Keratinocyte (primary cell): ENCODE measurements around the gene CASQ1. TPM values are rescaled to one million over a fixed set of nuclear protein-coding genes. Genes with fewer than 3 reads are reported as not detected.

Source experiments
- DNase-seq: peaks from one replicate; pipeline ENCODE4 v3.0.0-alpha.2; 2011; ENCODE audit warnings: low read depth, missing footprints, low spot score
- FAIRE-seq: peaks from 2 replicates; lab custom pipeline; 2011; peaks lifted over from hg19 to GRCh38; lab: Jason Lieb, UNC
- H2AFZ ChIP-seq: 2 replicates; pipeline ENCODE4 v1.6.0; 2012; ENCODE audit warnings: low read length, control low read depth, inconsistent platforms; ENCODE audit not compliant: control insufficient read depth
- H3K27ac ChIP-seq: 2 replicates; pipeline ENCODE4 v1.5.1; 2011; ENCODE audit warnings: low read length; ENCODE audit not compliant: control insufficient read depth, insufficient read depth
- H3K27me3 ChIP-seq: 3 replicates; pipeline ENCODE4 v1.6.0; 2011; ENCODE audit warnings: low read length; ENCODE audit not compliant: control insufficient read depth, insufficient read depth; ENCODE audit errors: extremely low read depth
- H3K36me3 ChIP-seq, 2 experiments: 2 replicates in 1 of 2; 3 replicates in 1 of 2; pipeline ENCODE4 v1.5.1; 2011; ENCODE audit warnings: low read length in 2 of 2, mild to moderate bottlenecking in 1 of 2; ENCODE audit not compliant: control insufficient read depth in 2 of 2, insufficient read depth in 2 of 2; ENCODE audit errors: extremely low read depth in 1 of 2
- H3K4me1 ChIP-seq: 3 replicates; pipeline ENCODE4 v1.5.1; 2011; ENCODE audit warnings: low read length; ENCODE audit not compliant: control insufficient read depth, insufficient read depth; ENCODE audit errors: extremely low read depth
- H3K4me2 ChIP-seq: 3 replicates; pipeline ENCODE4 v1.6.0; 2011; ENCODE audit warnings: low read depth, low read length; ENCODE audit not compliant: control insufficient read depth, insufficient read depth; ENCODE audit errors: extremely low read depth
- H3K4me3 ChIP-seq, 3 experiments: fragments of 200-600 bp in 1 of 3; sonication (generic) in 1 of 3; 2 replicates in 2 of 3; 3 replicates in 1 of 3; pipeline ENCODE4 v1.5.1; 2011 to 2016; ENCODE audit warnings: low read length in 3 of 3, mild to moderate bottlenecking in 3 of 3, control low read depth in 2 of 3, inconsistent platforms in 1 of 3, low read depth in 1 of 3, mixed read lengths in 1 of 3, mixed run types in 1 of 3, moderate library complexity in 1 of 3; ENCODE audit not compliant: control insufficient read depth in 2 of 3, insufficient read depth in 2 of 3; ENCODE audit errors: extremely low read depth in 1 of 3
- H3K79me2 ChIP-seq: 2 replicates; pipeline ENCODE4 v1.6.0; 2012; ENCODE audit warnings: low read length; ENCODE audit not compliant: control insufficient read depth, insufficient read depth
- H3K9ac ChIP-seq: 3 replicates; pipeline ENCODE4 v1.6.0; 2011; ENCODE audit warnings: low read length; ENCODE audit not compliant: control insufficient read depth, insufficient read depth; ENCODE audit errors: extremely low read depth
- H3K9me1 ChIP-seq: 3 replicates; pipeline ENCODE4 v1.6.0; 2011; ENCODE audit warnings: low read length; ENCODE audit not compliant: control insufficient read depth, insufficient read depth; ENCODE audit errors: extremely low read depth
- H3K9me3 ChIP-seq: 2 replicates; pipeline ENCODE4 v1.5.1; 2012; ENCODE audit warnings: low read depth, low read length; ENCODE audit not compliant: control insufficient read depth
- H4K20me1 ChIP-seq: 3 replicates; pipeline ENCODE4 v1.6.0; 2011; ENCODE audit warnings: low read length; ENCODE audit not compliant: control insufficient read depth, insufficient read depth; ENCODE audit errors: extremely low read depth
- EZH2 ChIP-seq: IDR thresholded peaks from one replicate; pipeline ENCODE4 v1.6.1; 2012; ENCODE audit warnings: inconsistent platforms, mild to moderate bottlenecking, low read length, moderate library complexity
- dilution Hi-C: fragments of 300-500 bp; cut with MboI; formaldehyde crosslinking; loops from one replicate; pipeline ENCODE4 v1.7.0; 2020; ENCODE audit warnings: low sequenced_read_pairs; ENCODE audit not compliant: extremely low pct_ligation_motif_present
- polyA plus RNA-seq, 5 experiments: library from polyadenylated mRNA; depleted of rRNA in 3 of 5; stranded (reverse) in 3 of 5; stranded (forward) in 1 of 5; unstranded in 1 of 5; fragments of >200 nt; gene quantifications; 1 replicate in 1 of 5; 2 replicates in 3 of 5; 3 replicates in 1 of 5; pipeline versions ENCODE4 v1.2.1 to v1.2.3, GENCODE V29; 2011 to 2012; ENCODE audit warnings: missing spikeins in 2 of 5, low read depth in 1 of 5, low replicate concordance in 1 of 5
- TF ChIP-seq, protein P1 (sequence below), 3 experiments: IDR thresholded peaks in 1 of 3; conservative IDR thresholded peaks in 1 of 3; optimal IDR thresholded peaks in 1 of 3; 2 replicates in 2 of 3; 3 replicates in 1 of 3; pipeline versions ENCODE3 to v1.5.1; 2011; ENCODE audit warnings: low read length in 3 of 3, mild to moderate bottlenecking in 3 of 3, moderate library complexity in 2 of 3, control low read depth in 1 of 3, inconsistent platforms in 1 of 3; ENCODE audit not compliant: insufficient read depth in 2 of 3; ENCODE audit errors: extremely low read depth in 1 of 3

The CASQ1 gene
- polyA plus RNA-seq, 1 donor (not counting 4 experiments of a cell fraction or from before 2014, with no cell fraction given) = not detected

- dilution Hi-C loops = no loop called here
- Histone ChIP-seq H3K4me3 (no peak overlapping the region), H3K9me1 (no peaks in the 10 kb centered on the region), H3K79me2 (peaks cover 54% of the 10 kb centered on the region), H2AFZ (no peak overlapping the region), H3K4me2 (no peak overlapping the region), H3K27ac (no peak overlapping the region), H3K9me3 (no peaks in the 10 kb centered on the region), H4K20me1 (peaks cover 7% of the 10 kb centered on the region), H3K27me3 (no peaks in the 10 kb centered on the region), H3K4me1 (peaks cover 14% of the 10 kb centered on the region), H3K9ac (no peak overlapping the region), H3K36me3 (peaks cover 53 to 64% of the 10 kb centered on the region in 2 experiments)
- TF ChIP-seq EZH2 = no peak
- TF ChIP-seq, protein P1, sequence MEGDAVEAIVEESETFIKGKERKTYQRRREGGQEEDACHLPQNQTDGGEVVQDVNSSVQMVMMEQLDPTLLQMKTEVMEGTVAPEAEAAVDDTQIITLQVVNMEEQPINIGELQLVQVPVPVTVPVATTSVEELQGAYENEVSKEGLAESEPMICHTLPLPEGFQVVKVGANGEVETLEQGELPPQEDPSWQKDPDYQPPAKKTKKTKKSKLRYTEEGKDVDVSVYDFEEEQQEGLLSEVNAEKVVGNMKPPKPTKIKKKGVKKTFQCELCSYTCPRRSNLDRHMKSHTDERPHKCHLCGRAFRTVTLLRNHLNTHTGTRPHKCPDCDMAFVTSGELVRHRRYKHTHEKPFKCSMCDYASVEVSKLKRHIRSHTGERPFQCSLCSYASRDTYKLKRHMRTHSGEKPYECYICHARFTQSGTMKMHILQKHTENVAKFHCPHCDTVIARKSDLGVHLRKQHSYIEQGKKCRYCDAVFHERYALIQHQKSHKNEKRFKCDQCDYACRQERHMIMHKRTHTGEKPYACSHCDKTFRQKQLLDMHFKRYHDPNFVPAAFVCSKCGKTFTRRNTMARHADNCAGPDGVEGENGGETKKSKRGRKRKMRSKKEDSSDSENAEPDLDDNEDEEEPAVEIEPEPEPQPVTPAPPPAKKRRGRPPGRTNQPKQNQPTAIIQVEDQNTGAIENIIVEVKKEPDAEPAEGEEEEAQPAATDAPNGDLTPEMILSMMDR (optimal IDR thresholded peaks at IDR 0.05 in 1 of 3, IDR thresholded peaks at IDR 0.05 in 1 of 3, conservative IDR thresholded peaks at IDR 0.05 in 1 of 3; ENCODE audit: extremely low read depth in 1 of 3, insufficient read depth in 2 of 3, low read length in 3 of 3) = no peak
- FAIRE-seq (no peak), DNase-seq (no peak)
Observed at GRCh38 chr1:160210561-160210960, 20.2 kb downstream of the CASQ1 start.

GRCh38 chr1:160211046-160211790 lies 20.8 kb downstream of the CASQ1 start:
- no peak overlapping the region for H3K27ac ChIP-seq
- H3K4me1 ChIP-seq = peaks cover 14% of the 10 kb centered on the region

More at GRCh38 chr1:160211046-160211790, 20.8 kb downstream of the CASQ1 start:
- peaks cover 49% of the 10 kb centered on the region for H3K79me2 ChIP-seq
- H3K36me3 ChIP-seq = peaks cover 60 to 67% of the 10 kb centered on the region in 2 experiments
- no peak for TF ChIP-seq EZH2
- TF ChIP-seq, protein P1 (optimal IDR thresholded peaks at IDR 0.05 in 1 of 3, IDR thresholded peaks at IDR 0.05 in 1 of 3, conservative IDR thresholded peaks at IDR 0.05 in 1 of 3; ENCODE audit: extremely low read depth in 1 of 3, insufficient read depth in 2 of 3, low read length in 3 of 3) = no peak
- no peaks in the 10 kb centered on the region for H3K9me1 ChIP-seq
- peaks cover 7% of the 10 kb centered on the region for H4K20me1 ChIP-seq
- H3K9me3 ChIP-seq = no peaks in the 10 kb centered on the region
- FAIRE-seq = no peak
- no peak for DNase-seq
- H3K4me2 ChIP-seq = no peak overlapping the region
- dilution Hi-C loops = no loop called here
- no peak overlapping the region for H2AFZ ChIP-seq
- no peak overlapping the region for H3K9ac ChIP-seq
- no peaks in the 10 kb centered on the region for H3K27me3 ChIP-seq
- H3K4me3 ChIP-seq = no peak overlapping the region
